Endothelial cell of umbilical vein (primary cell): ENCODE data around the gene MYO1B. TPM values are rescaled to one million over a fixed set of nuclear protein-coding genes. Genes with fewer than 3 reads are reported as not detected.

Source experiments
- BruUV-seq: library from RNA; stranded (reverse); fragments of 400-500 nt; replicated peaks from 2 replicates; lab custom pipeline; 2021; lab: Mats Ljungman, UMichigan
- CTCF ChIA-PET: fragments of 300-600, 350-600 bp; sonication (Branson Sonifier 250); formaldehyde crosslinking; loops from one replicate; lab custom pipeline; 2021; ENCODE audit warnings: antibody characterized with exemption, inconsistent platforms; lab: Charles Lee
- POLR2A ChIA-PET: fragments of 300-600, 350-600 bp; sonication (Branson Sonifier 250); formaldehyde crosslinking; loops from one replicate; lab custom pipeline; 2021; ENCODE audit warnings: antibody characterized with exemption, inconsistent platforms; lab: Charles Lee
- DNase-seq: peaks from one replicate; pipeline ENCODE4 v3.0.0-alpha.2; 2011; ENCODE audit warnings: low read depth, low spot score
- FAIRE-seq: peaks from 2 replicates; lab custom pipeline; 2011; peaks lifted over from hg19 to GRCh38; lab: Jason Lieb, UNC
- H2AFZ ChIP-seq: 2 replicates; pipeline ENCODE4 v1.6.0; 2012; ENCODE audit warnings: low read depth, low read length, control low read depth, inconsistent platforms
- H3K27ac ChIP-seq: 2 replicates; pipeline ENCODE4 v1.5.1; 2011; ENCODE audit warnings: low read depth, mild to moderate bottlenecking, control low read depth, low read length, moderate library complexity; ENCODE audit not compliant: insufficient read depth
- H3K27me3 ChIP-seq, 2 experiments: 2 replicates each; pipeline versions ENCODE4 v1.6.0 to v1.6.1; 2011; ENCODE audit warnings: low read length in 2 of 2, mixed read lengths in 1 of 2; ENCODE audit not compliant: control insufficient read depth in 2 of 2, insufficient read depth in 2 of 2
- H3K36me3 ChIP-seq, 2 experiments: 2 replicates in 1 of 2; 3 replicates in 1 of 2; pipeline ENCODE4 v1.5.1; 2011; ENCODE audit warnings: low read length in 2 of 2, mild to moderate bottlenecking in 1 of 2, moderate library complexity in 1 of 2; ENCODE audit not compliant: control insufficient read depth in 2 of 2, insufficient read depth in 2 of 2; ENCODE audit errors: extremely low read depth in 1 of 2
- H3K4me1 ChIP-seq: 3 replicates; pipeline ENCODE4 v1.5.1; 2011; ENCODE audit warnings: mild to moderate bottlenecking, low read length; ENCODE audit not compliant: control insufficient read depth, insufficient read depth; ENCODE audit errors: extremely low read depth
- H3K4me2 ChIP-seq: 2 replicates; pipeline ENCODE4 v1.6.1; 2011; ENCODE audit warnings: low read length, control low read depth, mixed read lengths; ENCODE audit not compliant: insufficient read depth
- H3K4me3 ChIP-seq, 3 experiments: fragments of 200-600 bp in 1 of 3; sonication (generic), shearing (Covaris generic) in 1 of 3; replicated peaks in 1 of 3; 2 replicates each; pipeline ENCODE4 v1.5.1; 2011 to 2016; ENCODE audit warnings: control low read depth in 3 of 3, low read length in 3 of 3, mild to moderate bottlenecking in 2 of 3, inconsistent platforms in 1 of 3, low read depth in 1 of 3, moderate library complexity in 1 of 3; ENCODE audit not compliant: insufficient read depth in 1 of 3
- H3K79me2 ChIP-seq: 2 replicates; pipeline ENCODE4 v1.6.0; 2012; ENCODE audit warnings: low read length, inconsistent platforms; ENCODE audit not compliant: control insufficient read depth, insufficient read depth
- H3K9ac ChIP-seq: replicated peaks from 2 replicates; pipeline ENCODE3; 2011; ENCODE audit warnings: low read length, control low read depth; ENCODE audit not compliant: insufficient read depth; ENCODE audit errors: extremely low read depth
- H3K9me1 ChIP-seq: replicated peaks from 3 replicates; pipeline ENCODE4 v1.6.0; 2011; ENCODE audit warnings: mild to moderate bottlenecking, low read length; ENCODE audit not compliant: control insufficient read depth, insufficient read depth; ENCODE audit errors: extremely low read depth
- H3K9me3 ChIP-seq: replicated peaks from 2 replicates; pipeline ENCODE4 v1.5.1; 2012; ENCODE audit warnings: low read length, inconsistent platforms; ENCODE audit not compliant: control insufficient read depth, insufficient read depth
- H4K20me1 ChIP-seq: replicated peaks from 2 replicates; pipeline ENCODE3; 2011; ENCODE audit warnings: mild to moderate bottlenecking, low read length; ENCODE audit not compliant: control insufficient read depth, insufficient read depth; ENCODE audit errors: extremely low read depth
- EZH2 ChIP-seq: IDR thresholded peaks from 2 replicates; pipeline ENCODE4 v1.6.1; 2012; ENCODE audit warnings: borderline replicate concordance, low read depth, mild to moderate bottlenecking, moderate library complexity, low read length, inconsistent platforms; ENCODE audit not compliant: severe bottlenecking
- FOS ChIP-seq: IDR thresholded peaks from 2 replicates; pipeline ENCODE4 v1.6.1; 2011; ENCODE audit warnings: mild to moderate bottlenecking, low read length, moderate library complexity, borderline replicate concordance; ENCODE audit not compliant: insufficient read depth
- GATA2 ChIP-seq: IDR thresholded peaks from 2 replicates; pipeline ENCODE4 v1.7.0; 2011; ENCODE audit warnings: low read depth, mild to moderate bottlenecking, moderate library complexity, mixed read lengths, low read length; ENCODE audit not compliant: insufficient read length, insufficient read depth
- JUN ChIP-seq: IDR thresholded peaks from 2 replicates; pipeline ENCODE4 v1.6.1; 2011; ENCODE audit warnings: borderline replicate concordance, low read depth; ENCODE audit not compliant: insufficient read length, insufficient read depth
- MYC ChIP-seq: IDR thresholded peaks from one replicate; pipeline ENCODE4 v1.6.1; 2011; ENCODE audit warnings: mild to moderate bottlenecking, low read depth, low read length
- POLR2A ChIP-seq: IDR thresholded peaks from 2 replicates; pipeline ENCODE4 v1.6.1; 2012; ENCODE audit warnings: low read depth, mild to moderate bottlenecking, control low read depth, low read length
- POLR2AphosphoS5 ChIP-seq: IDR thresholded peaks from 2 replicates; pipeline ENCODE4 v1.6.1; 2012; ENCODE audit warnings: low read depth, mild to moderate bottlenecking, control low read depth, low read length, moderate library complexity; ENCODE audit not compliant: insufficient read depth
- dilution Hi-C: fragments of 300-500 bp; cut with MboI; formaldehyde crosslinking; loops from one replicate; pipeline ENCODE4 v1.15.0; 2019; ENCODE audit warnings: low sequenced_read_pairs; ENCODE audit not compliant: extremely low pct_ligation_motif_present
- intact Hi-C: fragments of 100-400 bp; cut with micrococcal nuclease; formaldehyde crosslinking; loops from one replicate; pipeline ENCODE4 v1.10.0; 2022
- polyA plus RNA-seq, 4 experiments: library from polyadenylated mRNA; depleted of rRNA in 3 of 4; stranded (reverse) in 3 of 4; unstranded in 1 of 4; fragments of >200 nt; gene quantifications; 2 replicates each; pipeline versions ENCODE4 v1.2.1 to v1.2.3, GENCODE V29; 2011 to 2012; ENCODE audit warnings: missing spikeins in 1 of 4
- total RNA-seq: library from RNA; stranded (reverse); gene quantifications from 2 replicates; pipeline ENCODE4 v1.2.3, GENCODE V29; 2021
- TF ChIP-seq, protein P1 (sequence below), 2 donors: IDR thresholded peaks; 1 replicate in 1 of 2; 2 replicates in 1 of 2; pipeline ENCODE4 v1.5.1; 2011; ENCODE audit warnings: low read length in 2 of 2, mild to moderate bottlenecking in 2 of 2, moderate library complexity in 2 of 2, control low read depth in 1 of 2, inconsistent platforms in 1 of 2, low read depth in 1 of 2; ENCODE audit not compliant: insufficient read depth in 1 of 2; ENCODE audit errors: extremely low read depth in 1 of 2
- TF ChIP-seq, protein P2 (sequence below): IDR thresholded peaks from 2 replicates; pipeline ENCODE4 v1.6.1; 2011; ENCODE audit not compliant: insufficient read depth, insufficient read length

The MYO1B gene
- total and polyA plus RNA-seq, 2 donors (not counting 3 experiments of a cell fraction or from before 2014, with no cell fraction given), result 8.7 to 51.1 TPM

DNA sequence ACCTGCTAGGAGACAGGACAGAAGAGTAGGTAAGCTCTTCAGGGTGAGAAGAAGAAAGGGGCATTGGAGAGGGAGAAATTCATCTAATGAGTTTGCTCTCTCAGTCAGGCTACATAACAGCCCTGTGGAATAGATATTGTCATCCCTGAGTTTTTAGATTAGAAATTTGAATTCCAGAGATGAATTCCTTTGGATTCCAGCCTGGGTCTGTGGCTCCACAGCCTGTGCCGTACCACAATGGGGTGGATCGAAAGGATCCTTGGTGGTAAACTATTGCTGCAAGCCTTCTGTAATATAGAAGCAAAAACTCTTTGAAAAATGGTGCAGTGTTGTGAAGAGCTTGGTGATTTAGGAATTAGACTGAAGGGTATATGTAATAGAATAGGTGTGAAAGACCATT lies 21.0 kb downstream of the MYO1B start:
- DNase-seq (no peak), FAIRE-seq (no peak)
- no peaks in the 10 kb centered on the region for H3K36me3 ChIP-seq
- H3K9ac ChIP-seq, result no peak overlapping the region
- no peak overlapping the region for H3K4me3 ChIP-seq
- H3K4me2 ChIP-seq, result no peak overlapping the region
- intact Hi-C loops, result no loop called here
- H3K27me3 ChIP-seq, result no peaks in the 10 kb centered on the region
- peaks cover 14% of the 10 kb centered on the region for H3K4me1 ChIP-seq
- H3K27ac ChIP-seq, result no peak overlapping the region
- no peaks in the 10 kb centered on the region for H3K9me1 ChIP-seq
- ChIA-PET POLR2A (no interaction called here), CTCF (no interaction called here)
- BruUV-seq, result no TSS peak
- H2AFZ ChIP-seq, result no peak overlapping the region
- no peaks in the 10 kb centered on the region for H4K20me1 ChIP-seq
- dilution Hi-C loops, result no loop called here
- no peaks in the 10 kb centered on the region for H3K9me3 ChIP-seq
- TF ChIP-seq, protein P1, sequence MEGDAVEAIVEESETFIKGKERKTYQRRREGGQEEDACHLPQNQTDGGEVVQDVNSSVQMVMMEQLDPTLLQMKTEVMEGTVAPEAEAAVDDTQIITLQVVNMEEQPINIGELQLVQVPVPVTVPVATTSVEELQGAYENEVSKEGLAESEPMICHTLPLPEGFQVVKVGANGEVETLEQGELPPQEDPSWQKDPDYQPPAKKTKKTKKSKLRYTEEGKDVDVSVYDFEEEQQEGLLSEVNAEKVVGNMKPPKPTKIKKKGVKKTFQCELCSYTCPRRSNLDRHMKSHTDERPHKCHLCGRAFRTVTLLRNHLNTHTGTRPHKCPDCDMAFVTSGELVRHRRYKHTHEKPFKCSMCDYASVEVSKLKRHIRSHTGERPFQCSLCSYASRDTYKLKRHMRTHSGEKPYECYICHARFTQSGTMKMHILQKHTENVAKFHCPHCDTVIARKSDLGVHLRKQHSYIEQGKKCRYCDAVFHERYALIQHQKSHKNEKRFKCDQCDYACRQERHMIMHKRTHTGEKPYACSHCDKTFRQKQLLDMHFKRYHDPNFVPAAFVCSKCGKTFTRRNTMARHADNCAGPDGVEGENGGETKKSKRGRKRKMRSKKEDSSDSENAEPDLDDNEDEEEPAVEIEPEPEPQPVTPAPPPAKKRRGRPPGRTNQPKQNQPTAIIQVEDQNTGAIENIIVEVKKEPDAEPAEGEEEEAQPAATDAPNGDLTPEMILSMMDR (IDR thresholded peaks at IDR 0.05; ENCODE audit: extremely low read depth in 1 of 2, insufficient read depth in 1 of 2, low read depth in 1 of 2, low read length in 2 of 2), result no peak
- TF ChIP-seq MYC, result no peak
- peaks cover 25% of the 10 kb centered on the region for H3K79me2 ChIP-seq

DNA sequence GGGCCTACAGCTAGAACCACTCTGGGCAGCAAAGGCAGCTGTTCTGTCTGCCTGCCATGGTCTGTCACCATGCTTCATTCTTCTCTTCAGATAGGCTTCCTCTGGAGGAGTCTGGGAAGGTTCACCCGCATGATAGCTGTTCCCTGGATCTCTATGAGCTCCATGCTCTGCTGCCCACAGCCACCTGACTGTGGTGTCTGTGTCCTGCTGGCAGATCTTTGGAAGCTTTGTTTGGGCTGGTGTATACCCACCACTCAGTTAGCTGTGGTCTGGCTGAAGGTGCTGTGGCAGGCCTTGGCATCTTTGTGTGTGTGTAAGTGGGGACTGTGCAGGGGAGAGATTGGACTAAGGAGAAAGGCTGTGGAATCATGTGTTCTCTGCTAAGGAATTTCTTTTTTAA lies 23.4 kb downstream of the MYO1B start:
- Histone ChIP-seq H3K27ac (no peak overlapping the region), H3K9ac (no peak overlapping the region), H3K9me1 (no peaks in the 10 kb centered on the region), H3K79me2 (peaks cover 25% of the 10 kb centered on the region), H3K4me3 (no peak overlapping the region), H2AFZ (no peak overlapping the region), H4K20me1 (no peaks in the 10 kb centered on the region), H3K4me1 (peaks cover 14% of the 10 kb centered on the region), H3K27me3 (no peaks in the 10 kb centered on the region), H3K4me2 (no peak overlapping the region), H3K9me3 (no peaks in the 10 kb centered on the region), H3K36me3 (no peaks in the 10 kb centered on the region)
- DNase-seq (no peak), FAIRE-seq (no peak)
- dilution Hi-C loops, result no loop called here
- CTCF ChIA-PET, result no interaction called here
- POLR2A ChIA-PET, result no interaction called here
- intact Hi-C loops, result no loop called here
- TF ChIP-seq FOS (no peak), POLR2A (no peak), EZH2 (no peak), MYC (no peak), GATA2 (no peak), POLR2AphosphoS5 (no peak), JUN (no peak)
- TF ChIP-seq, protein P1 (IDR thresholded peaks at IDR 0.05; ENCODE audit: extremely low read depth in 1 of 2, insufficient read depth in 1 of 2, low read depth in 1 of 2, low read length in 2 of 2), result no peak
- TF ChIP-seq, protein P2, sequence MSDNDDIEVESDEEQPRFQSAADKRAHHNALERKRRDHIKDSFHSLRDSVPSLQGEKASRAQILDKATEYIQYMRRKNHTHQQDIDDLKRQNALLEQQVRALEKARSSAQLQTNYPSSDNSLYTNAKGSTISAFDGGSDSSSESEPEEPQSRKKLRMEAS, result no peak
- no TSS peak for BruUV-seq
